Dendritic cell treated with granulocyte-macrophage colony-stimulating factor and Interleukin-4, amounts not matched to agents 40 ng/mL and 50 ng/mL, for 4 days (primary cell): ENCODE data around the gene ANO1.

Experiments used
- H3K27ac Mint-ChIP-seq: one replicate; pipeline ENCODE4 v1.8.0; 2022; ENCODE audit warnings: mild to moderate bottlenecking, mixed read lengths
- H3K27me3 Mint-ChIP-seq: one replicate; pipeline ENCODE4 v1.8.0; 2022; ENCODE audit warnings: mild to moderate bottlenecking, mixed read lengths
- H3K36me3 Mint-ChIP-seq: one replicate; pipeline ENCODE4 v1.8.0; 2022; ENCODE audit warnings: low read depth, mixed read lengths
- H3K4me1 Mint-ChIP-seq: one replicate; pipeline ENCODE4 v1.8.0; 2022; ENCODE audit warnings: low read depth, mixed read lengths
- H3K4me3 Mint-ChIP-seq: one replicate; pipeline ENCODE4 v1.8.0; 2022; ENCODE audit warnings: mild to moderate bottlenecking, moderate library complexity, mixed read lengths
- H3K9me3 Mint-ChIP-seq: one replicate; pipeline ENCODE4 v1.8.0; 2022; ENCODE audit warnings: mixed read lengths
- intact Hi-C: fragments of 100-400 bp; cut with micrococcal nuclease; formaldehyde crosslinking; loops from one replicate; pipeline ENCODE4 v1.15.0; 2022

ANO1 gene

DNA sequence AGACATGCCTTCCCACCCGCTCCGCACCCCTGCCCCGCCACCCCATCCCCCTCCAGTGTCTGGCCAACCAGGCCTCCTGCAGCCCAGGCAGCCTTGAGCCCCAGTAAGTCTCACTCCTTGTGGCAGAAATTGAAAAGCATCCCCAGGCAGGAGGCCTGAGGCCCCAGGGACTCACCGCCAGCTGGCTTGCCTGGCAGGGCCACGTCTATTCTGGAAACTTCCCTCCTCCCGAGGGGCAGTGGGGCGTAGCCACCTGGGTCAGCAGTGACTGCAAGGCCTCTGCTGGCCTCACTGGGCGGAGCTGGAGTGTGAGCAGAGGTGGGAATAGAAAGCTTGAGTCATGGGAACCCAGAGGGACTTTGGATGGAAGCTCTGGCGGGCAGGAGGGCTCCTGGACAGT is 26.3 kb downstream of the ANO1 start:
- H3K4me3 Mint-ChIP-seq = no peak overlapping the region
- intact Hi-C loops = no loop called here
- H3K36me3 Mint-ChIP-seq = no peaks in the 10 kb centered on the region
- no peak overlapping the region for H3K27ac Mint-ChIP-seq
- H3K4me1 Mint-ChIP-seq = no peaks in the 10 kb centered on the region
- H3K27me3 Mint-ChIP-seq = peaks cover 2% of the 10 kb centered on the region
- no peaks in the 10 kb centered on the region for H3K9me3 Mint-ChIP-seq

- H3K4me1 Mint-ChIP-seq = no peaks in the 10 kb centered on the region
- no peaks in the 10 kb centered on the region for H3K36me3 Mint-ChIP-seq
- intact Hi-C loops = no loop called here
- no peaks in the 10 kb centered on the region for H3K9me3 Mint-ChIP-seq
- H3K4me3 Mint-ChIP-seq = no peak overlapping the region
- no peak overlapping the region for H3K27ac Mint-ChIP-seq
- peaks cover 2% of the 10 kb centered on the region for H3K27me3 Mint-ChIP-seq
These were observed 26.8 kb downstream of the ANO1 start for GRCh38 chr11:70104961-70105360.

DNA sequence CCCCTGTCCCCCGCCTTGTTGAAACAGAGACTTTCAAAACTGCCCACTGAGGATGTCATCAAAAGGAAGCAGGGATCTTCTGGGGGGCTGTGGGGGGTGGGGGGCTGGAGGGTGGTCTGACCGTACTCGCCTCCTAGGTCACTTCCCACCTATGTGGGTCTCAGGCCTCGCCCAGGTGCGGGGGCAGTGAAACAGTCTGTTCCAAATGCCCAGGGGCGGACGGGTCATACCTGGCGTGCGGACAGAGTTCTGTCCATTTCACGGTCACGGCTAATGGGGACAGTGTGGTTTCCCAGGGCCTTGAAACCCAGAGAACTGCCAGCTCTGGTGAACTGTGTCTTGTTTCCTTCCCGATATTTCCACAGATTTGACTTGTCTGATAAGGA is 27.2 kb downstream of the ANO1 start:
- intact Hi-C loops = no loop called here
- Mint-ChIP-seq H3K27me3 (peaks cover 2% of the 10 kb centered on the region), H3K9me3 (no peaks in the 10 kb centered on the region), H3K4me1 (no peaks in the 10 kb centered on the region), H3K36me3 (no peaks in the 10 kb centered on the region), H3K4me3 (no peak overlapping the region), H3K27ac (no peak overlapping the region)

DNA sequence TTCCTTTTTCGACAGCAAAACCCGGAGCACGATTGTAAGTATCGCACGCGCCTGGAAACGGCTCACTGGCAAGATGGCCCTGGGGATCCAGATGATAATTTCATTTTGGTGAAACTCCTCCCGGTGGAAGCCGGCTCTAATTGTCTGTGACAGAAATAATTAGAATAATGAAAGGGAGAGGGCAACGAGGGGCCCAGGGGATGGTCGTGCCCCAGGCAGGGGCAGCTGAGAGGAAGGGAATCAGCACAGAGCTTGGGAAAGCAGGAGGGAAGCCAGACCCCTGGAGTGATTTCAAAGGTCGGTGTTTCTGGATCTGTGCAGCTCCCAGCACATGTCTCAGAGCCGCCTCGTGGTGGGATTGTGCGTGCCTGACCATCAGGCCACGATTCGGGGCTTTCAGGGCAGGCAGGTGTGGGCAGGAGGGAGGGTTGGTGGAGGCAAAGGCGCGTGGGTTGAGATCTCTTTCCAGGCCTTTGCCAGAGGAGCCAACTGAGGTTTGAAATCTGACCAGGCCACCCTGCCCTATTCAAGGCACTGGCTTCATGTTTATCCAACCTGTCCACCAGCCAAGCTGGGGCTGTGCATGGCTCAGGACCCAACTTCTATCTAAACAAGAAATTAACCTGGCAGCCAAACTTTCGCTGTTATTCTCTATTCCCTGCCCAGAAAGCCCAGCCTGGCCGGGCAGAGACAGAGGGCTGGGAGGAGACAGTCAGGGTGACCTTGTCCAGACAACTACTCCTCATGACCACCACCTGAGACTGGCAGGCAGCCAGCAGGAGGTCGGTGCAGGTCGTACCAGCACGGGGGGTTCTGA is 27.8 kb downstream of the ANO1 start:
- no peak overlapping the region for H3K27ac Mint-ChIP-seq
- H3K36me3 Mint-ChIP-seq = no peaks in the 10 kb centered on the region
- H3K4me3 Mint-ChIP-seq = no peak overlapping the region
- H3K4me1 Mint-ChIP-seq = no peaks in the 10 kb centered on the region
- H3K9me3 Mint-ChIP-seq = no peaks in the 10 kb centered on the region
- H3K27me3 Mint-ChIP-seq = peaks cover 5% of the 10 kb centered on the region
- intact Hi-C loops = no loop called here

GRCh38 chr11:70106757-70107156 is 28.6 kb downstream of the ANO1 start:
- no peak overlapping the region for H3K27ac Mint-ChIP-seq
- H3K4me3 Mint-ChIP-seq = no peak overlapping the region
- intact Hi-C loops = no loop called here
- no peaks in the 10 kb centered on the region for H3K9me3 Mint-ChIP-seq
- H3K36me3 Mint-ChIP-seq = no peaks in the 10 kb centered on the region
- no peaks in the 10 kb centered on the region for H3K4me1 Mint-ChIP-seq
- H3K27me3 Mint-ChIP-seq = peaks cover 8% of the 10 kb centered on the region

GRCh38 chr11:70107191-70107590 is 29.1 kb downstream of the ANO1 start:
- Mint-ChIP-seq H3K36me3 (no peaks in the 10 kb centered on the region), H3K9me3 (no peaks in the 10 kb centered on the region), H3K27me3 (peaks cover 12% of the 10 kb centered on the region), H3K4me3 (no peak overlapping the region), H3K27ac (no peak overlapping the region), H3K4me1 (no peaks in the 10 kb centered on the region)
- intact Hi-C loops = no loop called here

DNA sequence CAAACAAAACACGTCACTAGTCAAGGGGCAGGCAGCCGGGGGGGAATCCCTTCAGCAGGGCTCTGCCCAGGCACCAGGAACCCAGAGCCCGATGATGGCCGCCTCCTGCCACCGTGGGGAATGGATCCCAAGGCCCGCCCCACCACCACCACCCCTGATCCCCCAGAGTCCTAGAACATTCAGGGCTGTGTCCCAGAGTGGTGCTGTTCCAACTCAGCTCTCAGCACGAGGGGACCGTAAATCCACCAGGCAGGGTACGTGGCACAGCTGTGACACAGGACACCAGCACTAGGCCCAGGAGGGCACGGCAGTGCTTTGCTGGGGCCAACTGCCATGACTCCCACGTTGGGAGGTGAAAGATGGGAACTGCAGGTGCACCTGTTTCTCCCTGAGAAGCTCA is 29.6 kb downstream of the ANO1 start:
- Mint-ChIP-seq H3K27ac (no peak overlapping the region), H3K27me3 (peaks cover 14% of the 10 kb centered on the region), H3K4me3 (no peak overlapping the region), H3K9me3 (no peaks in the 10 kb centered on the region), H3K36me3 (no peaks in the 10 kb centered on the region), H3K4me1 (no peaks in the 10 kb centered on the region)
- intact Hi-C loops = no loop called here

DNA sequence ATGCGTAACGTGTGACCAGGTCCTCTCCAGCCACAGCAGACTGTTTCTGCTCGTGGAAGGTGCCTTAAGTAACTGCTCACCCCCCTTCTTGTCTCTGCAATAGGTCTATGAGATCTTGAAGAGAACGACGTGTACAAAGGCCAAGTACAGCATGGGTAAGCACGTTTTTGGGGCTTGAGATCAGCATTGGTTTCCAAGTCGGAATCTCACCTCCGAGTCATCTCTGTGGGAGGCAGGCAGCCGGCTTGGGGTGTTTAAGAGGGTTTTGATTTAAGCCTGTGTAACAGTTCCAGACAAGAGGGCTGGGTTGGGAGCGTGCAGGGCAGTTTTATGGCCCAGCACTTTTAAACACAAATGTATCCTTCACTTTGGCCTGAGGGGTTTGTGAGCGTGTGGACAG is 30.1 kb downstream of the ANO1 start:
- no peak overlapping the region for H3K4me3 Mint-ChIP-seq
- no peaks in the 10 kb centered on the region for H3K36me3 Mint-ChIP-seq
- intact Hi-C loops = no loop called here
- H3K27ac Mint-ChIP-seq = no peak overlapping the region
- no peaks in the 10 kb centered on the region for H3K9me3 Mint-ChIP-seq
- peaks cover 14% of the 10 kb centered on the region for H3K27me3 Mint-ChIP-seq
- H3K4me1 Mint-ChIP-seq = no peaks in the 10 kb centered on the region

DNA sequence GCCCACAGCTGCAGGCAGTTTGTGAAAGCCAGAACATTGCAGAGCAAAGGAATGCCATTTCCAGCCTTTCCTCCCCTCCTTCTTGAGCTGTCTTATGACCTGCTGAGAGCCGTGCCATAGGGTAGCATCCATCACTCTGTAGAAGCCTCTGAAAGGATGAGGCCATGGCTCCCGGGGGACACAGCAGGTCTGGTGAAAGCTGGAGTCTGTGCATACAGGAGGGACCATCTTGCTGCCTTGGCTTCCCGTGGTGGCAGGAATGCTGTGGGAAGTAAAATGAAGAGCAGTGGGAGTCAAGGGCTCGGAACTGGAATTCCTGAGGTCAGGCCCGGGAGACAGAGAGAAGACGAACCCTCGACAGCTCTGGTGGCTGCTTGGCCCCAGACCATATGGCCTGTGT is 30.9 kb downstream of the ANO1 start:
- no peaks in the 10 kb centered on the region for H3K36me3 Mint-ChIP-seq
- no peak overlapping the region for H3K27ac Mint-ChIP-seq
- intact Hi-C loops = no loop called here
- no peaks in the 10 kb centered on the region for H3K4me1 Mint-ChIP-seq
- peaks cover 14% of the 10 kb centered on the region for H3K27me3 Mint-ChIP-seq
- no peaks in the 10 kb centered on the region for H3K9me3 Mint-ChIP-seq
- H3K4me3 Mint-ChIP-seq = no peak overlapping the region

GRCh38 chr11:70109903-70110302 is 31.8 kb downstream of the ANO1 start:
- H3K4me1 Mint-ChIP-seq = no peaks in the 10 kb centered on the region
- H3K27me3 Mint-ChIP-seq = peaks cover 14% of the 10 kb centered on the region
- H3K4me3 Mint-ChIP-seq = no peak overlapping the region
- intact Hi-C loops = no loop called here
- H3K9me3 Mint-ChIP-seq = no peaks in the 10 kb centered on the region
- H3K27ac Mint-ChIP-seq = no peak overlapping the region
- H3K36me3 Mint-ChIP-seq = no peaks in the 10 kb centered on the region

DNA sequence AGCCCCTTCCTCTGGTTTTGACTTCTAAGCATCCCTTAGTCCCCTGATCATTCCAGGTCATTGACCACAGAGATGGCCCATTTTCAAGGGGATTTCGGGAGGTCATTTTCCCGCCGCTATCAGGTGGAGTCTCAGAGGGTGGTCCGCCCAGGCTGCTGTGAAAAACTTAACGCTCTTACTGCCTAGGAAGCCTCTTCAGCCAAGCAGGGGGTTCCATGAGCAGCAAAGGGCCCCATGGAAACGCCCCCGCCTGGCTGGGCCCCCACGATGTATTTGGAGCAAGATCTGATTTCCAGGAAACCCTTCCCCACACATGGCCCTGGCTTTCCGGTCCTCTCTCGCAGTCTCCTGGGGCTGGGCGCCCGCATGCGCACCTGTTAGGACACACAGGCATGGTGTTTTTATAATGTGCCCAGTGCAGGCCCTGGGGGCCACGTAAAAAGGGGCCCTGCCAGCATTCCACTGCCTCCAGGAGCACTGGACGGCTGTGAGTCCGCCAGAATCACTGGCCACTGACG is 32.5 kb downstream of the ANO1 start:
- no peaks in the 10 kb centered on the region for H3K4me1 Mint-ChIP-seq
- no peaks in the 10 kb centered on the region for H3K36me3 Mint-ChIP-seq
- intact Hi-C loops = no loop called here
- peaks cover 14% of the 10 kb centered on the region for H3K27me3 Mint-ChIP-seq
- H3K9me3 Mint-ChIP-seq = no peaks in the 10 kb centered on the region
- H3K27ac Mint-ChIP-seq = no peak overlapping the region
- H3K4me3 Mint-ChIP-seq = no peak overlapping the region

- intact Hi-C loops = no loop called here
- no peaks in the 10 kb centered on the region for H3K9me3 Mint-ChIP-seq
- H3K4me3 Mint-ChIP-seq = no peak overlapping the region
- no peaks in the 10 kb centered on the region for H3K4me1 Mint-ChIP-seq
- H3K27me3 Mint-ChIP-seq = peaks cover 14% of the 10 kb centered on the region
- no peaks in the 10 kb centered on the region for H3K36me3 Mint-ChIP-seq
- H3K27ac Mint-ChIP-seq = no peak overlapping the region
These were observed 33.3 kb downstream of the ANO1 start for GRCh38 chr11:70111269-70112016.

- Mint-ChIP-seq H3K9me3 (no peaks in the 10 kb centered on the region), H3K27ac (no peak overlapping the region), H3K4me3 (no peak overlapping the region), H3K27me3 (peaks cover 14% of the 10 kb centered on the region), H3K36me3 (no peaks in the 10 kb centered on the region), H3K4me1 (no peaks in the 10 kb centered on the region)
- intact Hi-C loops = no loop called here
These were observed 33.9 kb downstream of the ANO1 start for GRCh38 chr11:70112017-70112434.

DNA sequence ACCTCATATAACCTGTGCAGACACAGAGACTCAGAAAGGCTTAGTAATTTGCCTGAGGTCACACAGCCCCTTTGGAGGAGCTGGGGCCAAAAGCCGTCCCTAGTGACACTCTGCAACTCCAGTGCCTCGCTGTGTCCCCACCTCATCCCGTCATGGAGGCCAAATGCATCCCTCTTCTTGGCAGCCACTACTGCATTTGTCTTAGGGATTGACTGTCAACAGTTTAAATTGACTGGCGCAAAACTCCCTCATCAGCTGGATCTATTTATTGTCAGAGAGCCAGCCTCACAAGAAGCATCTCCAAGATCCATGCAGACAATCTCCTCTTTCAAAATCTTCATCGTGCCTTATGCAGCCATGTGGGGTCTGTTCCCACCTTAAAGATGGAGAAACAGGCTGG is 35.7 kb downstream of the ANO1 start:
- Mint-ChIP-seq H3K9me3 (no peaks in the 10 kb centered on the region), H3K27ac (no peak overlapping the region), H3K4me3 (no peak overlapping the region), H3K27me3 (peaks cover 12% of the 10 kb centered on the region), H3K4me1 (no peaks in the 10 kb centered on the region), H3K36me3 (no peaks in the 10 kb centered on the region)
- intact Hi-C loops = no loop called here
